Neuronal stem cell (in vitro differentiated cells): Measurements from ENCODE around the gene IL36G.

Source experiments
- DNase-seq: peaks from one replicate; pipeline ENCODE4 v3.0.0-alpha.2; 2013; ENCODE audit warnings: low spot score
- H2AFZ ChIP-seq: one replicate; pipeline ENCODE4 v1.6.1; 2013; ENCODE audit warnings: mild to moderate bottlenecking, low read length, inconsistent platforms
- H2AK5ac ChIP-seq: 2 replicates; pipeline ENCODE4 v1.6.1; 2013; ENCODE audit warnings: low read depth, mild to moderate bottlenecking, inconsistent platforms, low read length, moderate library complexity, mixed read lengths
- H2BK120ac ChIP-seq: 2 replicates; pipeline ENCODE4 v1.6.1; 2013; ENCODE audit warnings: low read depth, mild to moderate bottlenecking, inconsistent platforms, low read length, moderate library complexity, mixed read lengths
- H2BK12ac ChIP-seq: one replicate; pipeline ENCODE4 v1.6.1; 2013; ENCODE audit warnings: low read length, inconsistent platforms
- H2BK15ac ChIP-seq: 2 replicates; pipeline ENCODE4 v1.6.1; 2013; ENCODE audit warnings: mild to moderate bottlenecking, low read length, inconsistent platforms, mixed read lengths
- H2BK5ac ChIP-seq: one replicate; pipeline ENCODE4 v1.6.1; 2013; ENCODE audit warnings: inconsistent platforms, mild to moderate bottlenecking, low read length, moderate library complexity
- H3K14ac ChIP-seq: one replicate; pipeline ENCODE4 v1.6.1; 2013; ENCODE audit warnings: low read length, inconsistent platforms
- H3K18ac ChIP-seq: 2 replicates; pipeline ENCODE4 v1.6.1; 2013; ENCODE audit warnings: low read length, inconsistent platforms
- H3K23ac ChIP-seq: 2 replicates; pipeline ENCODE4 v1.6.1; 2013; ENCODE audit warnings: low read depth, mild to moderate bottlenecking, mixed read lengths, low read length, inconsistent platforms; ENCODE audit not compliant: poor library complexity
- H3K27ac ChIP-seq: replicated peaks from 3 replicates; pipeline ENCODE4 v1.5.1; 2013; ENCODE audit warnings: low read length, inconsistent platforms
- H3K27me3 ChIP-seq, 3 experiments: 2 replicates each; pipeline ENCODE4 v1.6.1; 2013; ENCODE audit warnings: low read length in 3 of 3, mild to moderate bottlenecking in 2 of 3, inconsistent platforms in 1 of 3, low read depth in 1 of 3, mixed read lengths in 1 of 3, moderate library complexity in 1 of 3; ENCODE audit not compliant: control insufficient read depth in 3 of 3, insufficient read depth in 3 of 3
- H3K36me3 ChIP-seq, 2 donors: replicated peaks in 1 of 2; 2 replicates each; pipeline ENCODE4 v1.6.1; 2013; ENCODE audit warnings: low read length in 2 of 2; ENCODE audit not compliant: control insufficient read depth in 2 of 2, insufficient read depth in 2 of 2
- H3K4ac ChIP-seq: 2 replicates; pipeline ENCODE4 v1.6.1; 2013; ENCODE audit warnings: inconsistent platforms, mild to moderate bottlenecking, low read length, moderate library complexity
- H3K4me1 ChIP-seq, 2 donors: 1 replicate in 1 of 2; 2 replicates in 1 of 2; pipeline ENCODE4 v1.6.1; 2013; ENCODE audit warnings: low read length in 2 of 2, low read depth in 1 of 2; ENCODE audit not compliant: control insufficient read depth in 2 of 2, insufficient read depth in 1 of 2
- H3K4me2 ChIP-seq: one replicate; pipeline ENCODE4 v1.6.1; 2013; ENCODE audit warnings: mild to moderate bottlenecking, low read length, inconsistent platforms; ENCODE audit not compliant: insufficient read depth, poor library complexity, severe bottlenecking
- H3K4me3 ChIP-seq, 2 donors: 2 replicates each; pipeline ENCODE4 v1.5.1; 2013; ENCODE audit warnings: low read length in 2 of 2, mild to moderate bottlenecking in 2 of 2, inconsistent platforms in 1 of 2, moderate library complexity in 1 of 2
- H3K79me1 ChIP-seq: one replicate; pipeline ENCODE4 v1.6.1; 2013; ENCODE audit warnings: low read depth, mild to moderate bottlenecking, inconsistent platforms, low read length, moderate library complexity
- H3K9ac ChIP-seq: one replicate; pipeline ENCODE4 v1.6.1; 2013; ENCODE audit warnings: mild to moderate bottlenecking, low read depth, low read length, inconsistent platforms; ENCODE audit not compliant: poor library complexity
- H3K9me3 ChIP-seq, 2 donors: replicated peaks in 1 of 2; 2 replicates each; pipeline versions ENCODE3 to v1.6.1; 2013; ENCODE audit warnings: low read length in 2 of 2, mild to moderate bottlenecking in 2 of 2, inconsistent platforms in 1 of 2, low read depth in 1 of 2, mixed read lengths in 1 of 2, moderate library complexity in 1 of 2; ENCODE audit not compliant: control insufficient read depth in 2 of 2, insufficient read depth in 1 of 2
- H4K8ac ChIP-seq: one replicate; pipeline ENCODE4 v1.6.1; 2013; ENCODE audit warnings: low read depth, mild to moderate bottlenecking, inconsistent platforms, low read length, moderate library complexity
- H4K91ac ChIP-seq: one replicate; pipeline ENCODE4 v1.6.1; 2013; ENCODE audit warnings: low read length, low read depth, mild to moderate bottlenecking, inconsistent platforms; ENCODE audit not compliant: poor library complexity
- WGBS, 2 donors: extraction: QIAGEN DNeasy Blood & Tissue Kit; methylation state at CpG; one replicate each; pipeline ENCODE4 v1.1.7; 2013; ENCODE audit warnings: missing lambda C conversion rate in 2 of 2, mixed read lengths in 1 of 2; ENCODE audit not compliant: insufficient read length in 2 of 2, insufficient replicate concordance in 1 of 2; ENCODE audit errors: extremely low coverage in 2 of 2; 5-methylcytosine and 5-hydroxymethylcytosine counted together

The IL36G gene

GRCh38 chr2:112942654-112943002, 35.2 kb upstream of the IL36G start:
- no peak for DNase-seq
- no peak overlapping the region for H3K4me3 ChIP-seq
- peaks cover 0 to 6% (median 0%) of the 10 kb centered on the region in 3 experiments for H3K27me3 ChIP-seq
- no peak overlapping the region for H3K4me2 ChIP-seq
- no CpG with 5 or more reads among the region's 2 CpGs for WGBS, 2 donors
- H2AFZ ChIP-seq, result no peak overlapping the region
- H3K9me3 ChIP-seq, result peaks cover 3 to 5% of the 10 kb centered on the region in 2 donors
- no peaks in the 10 kb centered on the region for H3K79me1 ChIP-seq
- no peak overlapping the region for H3K23ac ChIP-seq
- H3K4ac ChIP-seq, result no peak overlapping the region
- H3K9ac ChIP-seq, result no peak overlapping the region
- no peak overlapping the region for H3K14ac ChIP-seq
- H2BK12ac ChIP-seq, result no peak overlapping the region
- H2BK120ac ChIP-seq, result no peak overlapping the region
- no peaks in the 10 kb centered on the region for H3K4me1 ChIP-seq
- H4K8ac ChIP-seq, result no peak overlapping the region
- H3K36me3 ChIP-seq, result no peaks in the 10 kb centered on the region
- H4K91ac ChIP-seq, result no peak overlapping the region
- H2BK15ac ChIP-seq, result no peak overlapping the region
- H2BK5ac ChIP-seq, result no peak overlapping the region
- no peak overlapping the region for H3K18ac ChIP-seq
- H3K27ac ChIP-seq, result no peak overlapping the region
- no peak overlapping the region for H2AK5ac ChIP-seq

GRCh38 chr2:112944971-112945370, 32.8 kb upstream of the IL36G start:
- Histone ChIP-seq H4K91ac (no peak overlapping the region), H3K4me1 (no peaks in the 10 kb centered on the region), H2BK5ac (no peak overlapping the region), H3K4ac (no peak overlapping the region), H2AK5ac (no peak overlapping the region), H3K9me3 (peaks cover 6 to 7% of the 10 kb centered on the region in 2 donors), H3K23ac (no peak overlapping the region), H3K27me3 (peaks cover 0 to 2% (median 0%) of the 10 kb centered on the region in 3 experiments), H2BK15ac (no peak overlapping the region), H2BK120ac (no peak overlapping the region), H3K36me3 (no peaks in the 10 kb centered on the region), H2BK12ac (no peak overlapping the region), H3K9ac (no peak overlapping the region), H3K4me2 (no peak overlapping the region), H4K8ac (no peak overlapping the region), H3K27ac (no peak overlapping the region), H3K4me3 (no peak overlapping the region), H2AFZ (no peak overlapping the region), H3K14ac (no peak overlapping the region), H3K79me1 (no peaks in the 10 kb centered on the region), H3K18ac (no peak overlapping the region)
- DNase-seq, result no peak
- no CpG with 5 or more reads among the region's 1 CpG for WGBS, 2 donors

- no peak overlapping the region for H3K4me2 ChIP-seq
- H2BK12ac ChIP-seq, result no peak overlapping the region
- no peak overlapping the region for H4K91ac ChIP-seq
- peaks cover 6 to 7% of the 10 kb centered on the region in 2 donors for H3K9me3 ChIP-seq
- H3K23ac ChIP-seq, result no peak overlapping the region
- no CpG with 5 or more reads among the region's 2 CpGs for WGBS, 2 donors
- no peak overlapping the region for H3K9ac ChIP-seq
- H3K4me3 ChIP-seq, result no peak overlapping the region
- no peak overlapping the region for H3K14ac ChIP-seq
- no peak overlapping the region for H2BK120ac ChIP-seq
- DNase-seq, result no peak
- no peaks in the 10 kb centered on the region for H3K36me3 ChIP-seq
- no peak overlapping the region for H2AK5ac ChIP-seq
- H3K4me1 ChIP-seq, result no peaks in the 10 kb centered on the region
- no peak overlapping the region for H3K4ac ChIP-seq
- no peak overlapping the region for H2BK15ac ChIP-seq
- H3K27me3 ChIP-seq, result peaks cover 0 to 2% (median 0%) of the 10 kb centered on the region in 3 experiments
- H2AFZ ChIP-seq, result no peak overlapping the region
- no peak overlapping the region for H2BK5ac ChIP-seq
- H4K8ac ChIP-seq, result no peak overlapping the region
- H3K27ac ChIP-seq, result no peak overlapping the region
- no peaks in the 10 kb centered on the region for H3K79me1 ChIP-seq
- H3K18ac ChIP-seq, result no peak overlapping the region
Observed at GRCh38 chr2:112946086-112946485, 31.7 kb upstream of the IL36G start.

GRCh38 chr2:112947374-112947773, 30.4 kb upstream of the IL36G start:
- Histone ChIP-seq H2AFZ (no peak overlapping the region), H2AK5ac (no peak overlapping the region), H3K9ac (no peak overlapping the region), H3K27ac (no peak overlapping the region), H2BK15ac (no peak overlapping the region), H3K36me3 (no peaks in the 10 kb centered on the region), H4K8ac (no peak overlapping the region), H2BK120ac (no peak overlapping the region), H3K4me3 (no peak overlapping the region), H3K4me1 (no peaks in the 10 kb centered on the region), H2BK12ac (no peak overlapping the region), H3K4ac (no peak overlapping the region), H3K27me3 (peaks cover 0 to 2% (median 0%) of the 10 kb centered on the region in 3 experiments), H3K79me1 (no peaks in the 10 kb centered on the region), H3K14ac (no peak overlapping the region), H3K23ac (no peak overlapping the region), H3K4me2 (no peak overlapping the region), H3K9me3 (peaks cover 6 to 7% of the 10 kb centered on the region in 2 donors), H4K91ac (no peak overlapping the region), H2BK5ac (no peak overlapping the region), H3K18ac (no peak overlapping the region)
- DNase-seq, result no peak
- no CpG with 5 or more reads among the region's 2 CpGs for WGBS, 2 donors
